ENCODE results near the gene IRGQ. TPM values are rescaled to one million over a fixed set of nuclear protein-coding genes. Genes with fewer than 3 reads are reported as not detected.

IRGQ gene
- total RNA-seq, 1 experiment from 2014 or later, result 24.1 TPM

- Histone ChIP-seq H2BK120ac (ENCODE audit: low read depth, low read length, poor library complexity, severe bottlenecking) (no peak overlapping the region), H3K4me1 (ENCODE audit: insufficient read depth, low read length) (no peaks in the 10 kb centered on the region), H4K91ac (ENCODE audit: insufficient read length, low read depth, low read length) (no peak overlapping the region), H4K5ac (ENCODE audit: insufficient read length, low read depth, low read length) (no peak overlapping the region), H4K8ac (replicated peaks; ENCODE audit: insufficient read length, low read depth, low read length) (no peak overlapping the region), H3K4me2 (ENCODE audit: insufficient read depth, insufficient read length, low read length) (no peak overlapping the region), H3K79me2 (ENCODE audit: insufficient read depth, low read length) (no peaks in the 10 kb centered on the region), H3K23me2 (ENCODE audit: insufficient read length, low read depth, low read length, poor library complexity, severe bottlenecking) (no peaks in the 10 kb centered on the region), H3K23ac (ENCODE audit: insufficient read length, low read depth, low read length) (no peak overlapping the region), H3K27me3 (ENCODE audit: insufficient read depth, low read length) (no peaks in the 10 kb centered on the region), H3K56ac (ENCODE audit: insufficient read length, low read depth, low read length) (no peak overlapping the region), H3K4ac (ENCODE audit: low read depth, low read length) (no peak overlapping the region), H2AFZ (ENCODE audit: low read length) (no peak overlapping the region), H3K27ac (ENCODE audit: insufficient read length, low read depth, low read length) (no peak overlapping the region), H2BK12ac (ENCODE audit: insufficient read length, low read depth, low read length) (no peak overlapping the region), H2BK5ac (ENCODE audit: insufficient read length, low read length) (no peak overlapping the region), H3K14ac (ENCODE audit: insufficient read depth, low read length) (no peak overlapping the region), H2AK5ac (ENCODE audit: insufficient read length, low read length) (no peak overlapping the region), H3T11ph (ENCODE audit: low read length) (no peak overlapping the region), H3K18ac (ENCODE audit: insufficient read length, low read depth, low read length) (no peak overlapping the region), H3K79me1 (ENCODE audit: insufficient read depth, low read depth, low read length, poor library complexity, severe bottlenecking) (no peaks in the 10 kb centered on the region), H4K20me1 (ENCODE audit: control insufficient read depth, insufficient read depth, insufficient read length) (no peaks in the 10 kb centered on the region), H3K9ac (ENCODE audit: extremely low read depth, insufficient read length, low read length) (no peak overlapping the region), H2BK15ac (ENCODE audit: low read depth, low read length) (no peak overlapping the region), H3K9me3 (ENCODE audit: control insufficient read depth, low read depth, low read length) (no peaks in the 10 kb centered on the region), H2BK20ac (ENCODE audit: low read depth, low read length, poor library complexity, severe bottlenecking) (no peak overlapping the region)
- no CpG with 5 or more reads among the region's 23 CpGs for WGBS (ENCODE audit: extremely low coverage, insufficient read length, low lambda C conversion rate)
- Mint-ChIP-seq H3K27ac (peak overlapping the region in 2 of 3 experiments; percentile 8 to 25; a peak in 1 of 7 replicates), H3K36me3 (ENCODE audit: insufficient read depth in 1 of 3, low read depth in 3 of 3) (peaks cover 20 to 63% (median 51%) of the 10 kb centered on the region in 3 experiments), H3K9me3 (0 out of 5 replicates have a peak, but pooled peaks cover 0 to 2% of the 10 kb centered on the region in 2 experiments), H3K4me1 (peaks cover 7 to 11% of the 10 kb centered on the region in 2 experiments), H3K4me3 (no peak overlapping the region), H3K27me3 (ENCODE audit: low read depth) (no peaks in the 10 kb centered on the region)
- no peak for DNase-seq
- TF ChIP-seq CTCF (conservative IDR thresholded peaks at IDR 0.05), result no peak
These were observed 44.3 kb downstream of the IRGQ start for GRCh38 chr19:43551399-43552197.
